Fibroblast of skin of left quadriceps (primary cell): ENCODE results near the gene CD93.

Experiments used
- DNase-seq, 2 experiments: peaks; one replicate each; pipeline ENCODE4 v3.0.0-alpha.2; 2013; ENCODE audit warnings: low read depth in 2 of 2

The CD93 gene

DNA sequence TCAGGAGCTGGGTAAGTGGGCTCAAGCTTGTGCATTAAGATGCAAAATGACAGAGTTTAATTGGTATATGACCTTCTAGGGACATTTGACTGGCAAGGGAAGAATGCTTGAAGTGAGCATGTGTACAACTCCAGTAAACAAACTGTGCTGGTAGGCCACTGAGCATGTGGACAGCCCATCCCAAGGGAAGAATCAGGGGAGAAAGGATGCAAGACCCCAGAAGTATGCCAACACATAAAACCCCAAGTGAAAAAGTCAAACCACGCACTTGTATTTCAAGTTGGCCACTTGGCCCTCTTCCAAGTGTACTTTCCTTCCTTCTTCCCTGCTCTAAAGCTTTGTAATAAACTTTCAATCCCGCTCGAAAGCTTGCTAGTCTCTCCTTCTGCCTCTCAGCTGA lies 26.3 kb downstream of the CD93 start:
- DNase-seq = no peak

DNA sequence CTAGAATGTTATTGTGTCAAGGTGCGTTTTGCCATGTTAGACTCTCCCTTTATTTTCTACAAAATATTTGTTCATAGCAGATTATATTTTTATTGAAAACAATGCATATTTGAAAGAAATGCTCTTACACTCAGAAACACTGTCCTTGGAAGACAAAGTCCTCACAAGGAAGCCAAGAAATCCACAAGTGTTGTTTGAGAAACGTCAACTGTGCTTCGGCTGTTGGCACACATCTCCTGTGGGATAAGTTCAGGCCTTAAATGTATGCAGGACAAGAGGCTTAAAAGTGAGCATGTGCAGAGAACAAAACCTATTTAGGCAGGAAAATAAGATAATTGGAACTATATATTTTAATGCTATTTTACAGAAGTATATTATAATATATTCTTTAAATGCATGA lies 27.1 kb downstream of the CD93 start:
- no peak for DNase-seq

- DNase-seq = no peak
Measured at GRCh38 chr20:23058240-23058639, 27.9 kb downstream of the CD93 start.

DNA sequence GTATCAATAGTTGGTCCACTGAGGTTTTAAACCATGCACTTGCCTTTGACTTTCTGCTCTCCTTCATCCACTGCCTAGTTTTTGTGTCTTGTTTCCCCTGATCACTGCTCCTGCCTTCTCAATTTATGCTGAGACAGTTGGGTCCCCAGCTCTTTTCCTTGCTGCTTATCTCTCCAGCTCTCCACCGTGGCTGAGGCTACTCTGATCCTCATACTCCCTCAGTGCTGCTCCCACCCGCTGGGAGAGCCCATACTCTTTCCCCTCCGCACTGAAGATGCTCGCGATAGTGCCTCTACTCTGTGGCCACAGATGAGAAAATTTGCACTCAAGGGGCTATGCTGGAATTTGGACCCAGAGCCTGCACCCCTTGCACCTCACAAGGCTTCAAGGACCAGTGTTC lies 33.2 kb downstream of the CD93 start:
- DNase-seq = no peak

GRCh38 chr20:23050847-23051627 lies 35.1 kb downstream of the CD93 start:
- peak; percentile 71 to 74 for DNase-seq

- DNase-seq = no peak
Measured at GRCh38 chr20:23050076-23050838, 35.9 kb downstream of the CD93 start.

GRCh38 chr20:23049201-23050075 lies 36.7 kb downstream of the CD93 start, which contains the start of gene THBD:
Gene THBD (minus strand): TSS chr20:23049672. CDS start chr20:23049504, 168 bp downstream.
- DNase-seq = no peak

DNA sequence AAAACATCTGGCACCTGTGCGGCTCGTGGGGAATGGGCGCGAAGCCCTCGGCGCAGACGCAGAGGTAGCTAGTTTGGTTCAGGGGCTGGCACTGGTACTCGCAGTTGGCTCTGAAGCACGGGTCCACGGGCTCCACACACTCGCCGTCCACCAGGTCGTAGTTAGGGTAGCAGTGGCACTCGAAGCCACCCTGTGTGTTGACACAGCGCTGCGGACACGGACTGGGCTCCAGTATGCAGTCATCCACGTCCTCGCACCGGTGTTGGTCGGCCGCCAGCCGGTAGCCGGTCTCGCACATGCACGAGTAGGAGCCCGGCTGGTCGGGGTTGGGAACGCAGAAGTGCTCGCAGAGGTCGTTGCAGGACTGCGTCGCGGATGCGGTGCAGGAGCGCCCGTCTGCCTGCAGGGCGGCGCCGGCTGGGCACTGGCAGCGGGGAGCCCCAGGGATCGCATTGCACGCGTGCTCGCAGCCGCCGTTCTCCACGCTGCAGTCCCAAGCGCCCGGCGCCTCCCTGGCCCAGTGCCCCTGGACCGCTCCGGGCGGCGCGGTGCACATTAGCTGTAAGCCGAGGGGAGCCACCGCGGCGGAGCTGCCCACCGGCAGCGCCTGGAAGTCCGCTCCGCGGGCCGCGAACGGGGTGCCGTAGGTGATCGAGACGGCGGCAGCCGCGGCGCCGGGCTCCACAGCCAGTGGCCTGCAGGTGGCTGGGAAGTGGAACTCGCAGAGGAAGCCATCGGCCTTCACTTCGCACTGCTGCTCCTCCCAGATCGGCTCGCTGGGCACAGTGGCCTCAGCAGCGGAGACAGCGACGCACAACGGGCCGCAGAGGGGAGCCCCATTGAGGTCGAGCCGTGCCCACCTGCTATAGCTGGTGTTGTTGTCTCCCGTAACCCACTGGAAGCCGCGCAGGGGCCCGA lies 37.6 kb downstream of the CD93 start:
- DNase-seq = no peak

- DNase-seq = no peak
Measured at GRCh38 chr20:23047738-23048214, 38.3 kb downstream of the CD93 start.

- DNase-seq = no peak
Measured at GRCh38 chr20:23047001-23047737, 39.0 kb downstream of the CD93 start.

DNA sequence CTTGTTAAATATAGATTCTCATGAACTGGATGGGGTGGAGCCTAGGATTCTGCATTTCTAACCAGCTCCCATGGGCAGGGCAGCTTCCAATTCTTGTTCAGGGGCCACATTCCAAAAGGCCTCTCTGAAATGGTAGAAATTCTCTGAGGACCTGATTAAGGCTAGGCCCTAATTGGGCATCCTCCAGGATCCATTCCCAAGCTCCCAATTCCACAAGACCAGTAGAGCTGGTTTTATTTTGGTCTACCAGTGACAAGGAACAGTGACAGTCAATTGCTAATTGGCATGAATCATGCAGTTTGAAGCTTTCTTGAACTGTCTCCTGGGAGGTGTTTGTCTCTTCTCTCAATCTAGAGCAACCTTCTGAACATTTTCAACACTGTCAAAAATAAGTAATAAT lies 39.7 kb downstream of the CD93 start:
- DNase-seq = no peak

- no peak for DNase-seq
Measured at GRCh38 chr20:23043376-23043775, 42.7 kb downstream of the CD93 start.

DNA sequence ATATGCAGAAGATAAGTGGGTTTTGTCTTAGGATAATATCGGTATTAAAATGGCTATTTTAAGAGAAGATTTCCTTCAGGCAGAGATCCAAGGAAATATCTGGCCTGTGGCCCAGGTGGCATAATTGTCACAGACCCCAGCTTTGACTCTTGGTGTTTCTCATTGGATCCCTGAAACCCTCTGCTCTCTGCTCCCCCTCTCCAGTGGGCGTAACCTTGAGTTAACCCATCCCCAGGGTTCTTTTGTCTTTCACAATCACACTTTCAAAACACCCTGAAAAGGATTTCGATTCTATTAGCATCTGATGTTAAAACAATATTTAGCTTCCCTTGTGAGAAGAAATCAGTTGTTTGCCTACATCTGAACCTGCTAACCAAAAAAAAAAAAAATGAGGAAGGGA lies 43.9 kb downstream of the CD93 start:
- no peak for DNase-seq

- DNase-seq = no peak
Measured at GRCh38 chr20:23039885-23040508, 46.1 kb downstream of the CD93 start.

- DNase-seq = no peak
Measured at GRCh38 chr20:23039136-23039875, 46.8 kb downstream of the CD93 start.

DNA sequence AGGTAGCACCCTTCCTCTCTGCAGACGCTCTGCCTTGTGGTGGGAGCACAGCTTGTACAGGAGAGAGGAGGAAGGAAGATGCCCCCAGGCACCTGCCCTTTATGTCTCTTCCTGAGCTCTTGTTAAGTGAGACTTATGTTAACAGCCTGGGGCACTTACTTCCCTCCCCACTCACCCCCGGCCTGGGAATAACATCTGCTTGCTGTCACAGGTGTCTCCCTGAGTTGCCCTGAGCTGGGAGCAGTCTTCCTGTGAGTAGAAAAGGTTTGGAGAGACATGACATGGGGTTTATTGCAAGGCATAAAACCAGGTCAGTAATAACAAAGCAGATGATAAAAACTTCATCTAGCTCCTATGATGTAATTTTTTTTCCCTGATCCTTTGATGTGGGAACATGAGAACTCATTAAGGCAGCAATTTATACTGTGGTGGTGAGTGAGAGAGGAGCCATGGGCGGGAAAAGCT lies 49.1 kb downstream of the CD93 start:
- no peak for DNase-seq

GRCh38 chr20:23036371-23036770 lies 49.8 kb downstream of the CD93 start:
- DNase-seq = no peak

- DNase-seq = no peak
Measured at GRCh38 chr20:23035731-23036130, 50.4 kb downstream of the CD93 start.
